WERI-Rb-1 (cell line): ENCODE measurements around the gene CCDC85A.

Source experiments
- DNase-seq: peaks from one replicate; pipeline ENCODE4 v3.0.0-alpha.2; 2020
- H3K27ac ChIP-seq: fragments of 250-450 bp; sonication (Bioruptor Pico); 2 replicates; pipeline ENCODE4 v1.5.1; 2020; ENCODE audit warnings: mild to moderate bottlenecking, moderate library complexity
- H3K27me3 ChIP-seq: fragments of 250-450 bp; sonication (Bioruptor Pico); 2 replicates; pipeline ENCODE4 v1.5.1; 2021; ENCODE audit warnings: mild to moderate bottlenecking, low read depth, moderate library complexity; ENCODE audit not compliant: insufficient read depth, severe bottlenecking
- H3K36me3 ChIP-seq: fragments of 250-450 bp; sonication (Bioruptor Pico); 2 replicates; pipeline ENCODE4 v1.5.1; 2020; ENCODE audit warnings: mild to moderate bottlenecking, moderate library complexity
- H3K4me3 ChIP-seq: 2 replicates; pipeline ENCODE4 v1.5.1; 2011; ENCODE audit warnings: low read depth, mild to moderate bottlenecking, control low read depth, low read length
- H3K9me3 ChIP-seq: fragments of 250-450 bp; sonication (Bioruptor Pico); 2 replicates; pipeline ENCODE4 v1.5.1; 2021; ENCODE audit warnings: mild to moderate bottlenecking, moderate library complexity; ENCODE audit not compliant: severe bottlenecking
- TF ChIP-seq, protein P1 (sequence below): IDR thresholded peaks from 2 replicates; pipeline ENCODE4 v1.5.1; 2011; ENCODE audit warnings: low read depth, mild to moderate bottlenecking, control low read depth, inconsistent platforms, low read length

The CCDC85A gene

GRCh38 chr2:56208380-56208779, 24.6 kb downstream of the CCDC85A start:
- Histone ChIP-seq H3K27me3 (no peaks in the 10 kb centered on the region), H3K27ac (no peak overlapping the region), H3K36me3 (no peaks in the 10 kb centered on the region), H3K9me3 (no peaks in the 10 kb centered on the region), H3K4me3 (no peak overlapping the region)
- TF ChIP-seq, protein P1, sequence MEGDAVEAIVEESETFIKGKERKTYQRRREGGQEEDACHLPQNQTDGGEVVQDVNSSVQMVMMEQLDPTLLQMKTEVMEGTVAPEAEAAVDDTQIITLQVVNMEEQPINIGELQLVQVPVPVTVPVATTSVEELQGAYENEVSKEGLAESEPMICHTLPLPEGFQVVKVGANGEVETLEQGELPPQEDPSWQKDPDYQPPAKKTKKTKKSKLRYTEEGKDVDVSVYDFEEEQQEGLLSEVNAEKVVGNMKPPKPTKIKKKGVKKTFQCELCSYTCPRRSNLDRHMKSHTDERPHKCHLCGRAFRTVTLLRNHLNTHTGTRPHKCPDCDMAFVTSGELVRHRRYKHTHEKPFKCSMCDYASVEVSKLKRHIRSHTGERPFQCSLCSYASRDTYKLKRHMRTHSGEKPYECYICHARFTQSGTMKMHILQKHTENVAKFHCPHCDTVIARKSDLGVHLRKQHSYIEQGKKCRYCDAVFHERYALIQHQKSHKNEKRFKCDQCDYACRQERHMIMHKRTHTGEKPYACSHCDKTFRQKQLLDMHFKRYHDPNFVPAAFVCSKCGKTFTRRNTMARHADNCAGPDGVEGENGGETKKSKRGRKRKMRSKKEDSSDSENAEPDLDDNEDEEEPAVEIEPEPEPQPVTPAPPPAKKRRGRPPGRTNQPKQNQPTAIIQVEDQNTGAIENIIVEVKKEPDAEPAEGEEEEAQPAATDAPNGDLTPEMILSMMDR = no peak
- DNase-seq = no peak

DNA sequence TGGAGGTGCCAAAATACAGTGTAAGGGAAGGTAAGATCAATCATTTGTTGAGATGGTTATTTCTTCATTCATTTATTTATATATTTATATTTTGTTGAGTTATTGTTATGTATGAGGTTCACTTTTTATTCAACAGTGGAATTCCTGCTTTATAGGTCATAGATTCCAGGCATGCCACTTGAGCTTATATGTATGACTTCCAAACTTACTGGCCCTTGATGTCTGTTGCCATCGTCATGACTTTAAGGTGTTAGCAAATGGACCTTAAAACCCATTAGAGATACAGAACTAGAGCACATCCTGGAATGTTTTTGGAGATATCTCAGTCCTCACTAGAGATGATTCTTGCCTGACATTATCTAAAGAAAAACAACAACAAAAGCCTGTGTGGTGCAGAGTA, 25.9 kb downstream of the CCDC85A start:
- no peaks in the 10 kb centered on the region for H3K9me3 ChIP-seq
- H3K36me3 ChIP-seq = no peaks in the 10 kb centered on the region
- H3K27me3 ChIP-seq = no peaks in the 10 kb centered on the region
- H3K27ac ChIP-seq = no peak overlapping the region
- no peak for DNase-seq
- no peak overlapping the region for H3K4me3 ChIP-seq
- TF ChIP-seq, protein P1 = no peak

DNA sequence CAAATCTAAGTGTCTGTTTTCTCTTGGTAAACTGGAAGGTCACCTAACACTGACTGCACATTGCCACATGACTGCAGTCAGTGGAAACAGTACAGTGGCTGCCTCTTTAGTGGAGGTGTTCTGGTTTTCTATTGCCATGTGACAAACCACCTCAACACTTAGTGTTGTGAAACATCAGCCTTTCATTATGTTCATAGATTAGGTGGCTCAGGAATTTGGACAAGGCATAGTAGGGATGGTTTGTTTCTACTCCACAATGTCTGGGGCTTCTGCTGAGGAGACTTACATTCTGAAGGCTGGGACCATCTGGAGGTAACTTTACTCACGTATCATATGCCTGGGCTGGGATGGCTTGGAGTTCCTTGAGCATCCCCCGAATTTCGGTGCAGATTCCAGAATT, 26.5 kb downstream of the CCDC85A start:
- no peak overlapping the region for H3K4me3 ChIP-seq
- TF ChIP-seq, protein P1 = no peak
- H3K36me3 ChIP-seq = no peaks in the 10 kb centered on the region
- H3K9me3 ChIP-seq = no peaks in the 10 kb centered on the region
- no peak for DNase-seq
- no peak overlapping the region for H3K27ac ChIP-seq
- H3K27me3 ChIP-seq = no peaks in the 10 kb centered on the region

GRCh38 chr2:56211048-56211447, 27.3 kb downstream of the CCDC85A start:
- H3K27me3 ChIP-seq = no peaks in the 10 kb centered on the region
- TF ChIP-seq, protein P1 = no peak
- no peak overlapping the region for H3K27ac ChIP-seq
- no peak overlapping the region for H3K4me3 ChIP-seq
- H3K9me3 ChIP-seq = no peaks in the 10 kb centered on the region
- DNase-seq = no peak
- H3K36me3 ChIP-seq = no peaks in the 10 kb centered on the region

GRCh38 chr2:56215911-56216310, 32.1 kb downstream of the CCDC85A start:
- DNase-seq = no peak
- Histone ChIP-seq H3K9me3 (no peaks in the 10 kb centered on the region), H3K27ac (no peak overlapping the region), H3K36me3 (no peaks in the 10 kb centered on the region), H3K4me3 (no peak overlapping the region), H3K27me3 (no peaks in the 10 kb centered on the region)
- TF ChIP-seq, protein P1 = no peak

DNA sequence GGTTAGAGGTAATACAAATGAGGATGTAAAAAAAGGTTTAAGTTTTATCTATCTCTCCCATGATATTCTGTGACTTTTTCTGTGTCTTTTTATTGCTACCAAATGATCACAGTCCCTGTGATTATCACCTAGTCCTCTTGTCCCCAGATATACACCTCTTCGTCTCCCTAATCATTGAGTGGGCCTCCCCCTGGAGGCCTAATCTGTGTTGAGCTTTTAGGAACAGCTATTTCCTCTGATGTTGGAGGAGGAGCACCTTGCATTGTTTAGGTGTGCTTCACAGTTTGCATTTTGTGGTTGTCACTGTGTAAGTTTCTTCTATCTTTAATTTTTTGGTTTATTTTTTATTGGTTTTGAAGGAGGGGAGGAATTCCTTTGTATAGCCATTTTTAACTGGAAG, 33.3 kb downstream of the CCDC85A start:
- no peaks in the 10 kb centered on the region for H3K36me3 ChIP-seq
- TF ChIP-seq, protein P1 = no peak
- H3K27ac ChIP-seq = no peak overlapping the region
- H3K27me3 ChIP-seq = no peaks in the 10 kb centered on the region
- no peak for DNase-seq
- no peaks in the 10 kb centered on the region for H3K9me3 ChIP-seq
- no peak overlapping the region for H3K4me3 ChIP-seq
